Stimulated activated CD4-positive, alpha-beta T cell treated with anti-CD3 and anti-CD28 coated beads, Interleukin-4, amount 100 ng/mL, for 4 hours (primary cell): ENCODE results near the gene FAM174A.
"Not testable (repeated sequence)": the region's sequence is repeated elsewhere in the genome, so short reads cannot be mapped to it uniquely, and the experiment has no call there.

Experiments
- DNase-seq, 2 experiments: peaks; one replicate each; pipeline ENCODE4 v3.0.0-alpha.2; 2020

FAM174A gene

DNA sequence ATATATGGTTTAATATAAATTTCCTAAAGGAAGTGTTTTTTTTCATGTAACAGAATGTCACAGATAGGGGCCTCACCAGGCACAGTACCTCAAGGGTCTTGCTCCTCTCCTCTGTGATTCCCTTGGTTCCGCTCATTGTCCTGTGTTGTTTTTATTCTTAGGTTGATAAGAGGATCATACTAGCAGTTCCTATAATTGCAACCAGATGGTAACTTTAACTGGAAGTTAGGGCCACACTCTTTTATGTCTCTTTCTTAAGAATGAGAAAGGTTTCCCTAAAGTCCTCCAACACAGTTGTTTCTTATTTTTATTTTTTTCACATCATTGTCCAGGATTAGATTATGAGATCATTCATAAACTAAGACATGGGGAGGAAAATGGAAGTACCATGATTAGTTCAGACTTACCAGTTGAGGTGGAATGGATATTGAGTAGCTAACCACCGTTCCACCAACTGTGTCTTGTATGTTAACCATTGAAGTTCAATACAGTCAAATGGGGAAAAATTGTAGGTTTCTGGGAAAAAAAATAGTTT is 41.1 kb downstream of the FAM174A start:
- no peak for DNase-seq

DNA sequence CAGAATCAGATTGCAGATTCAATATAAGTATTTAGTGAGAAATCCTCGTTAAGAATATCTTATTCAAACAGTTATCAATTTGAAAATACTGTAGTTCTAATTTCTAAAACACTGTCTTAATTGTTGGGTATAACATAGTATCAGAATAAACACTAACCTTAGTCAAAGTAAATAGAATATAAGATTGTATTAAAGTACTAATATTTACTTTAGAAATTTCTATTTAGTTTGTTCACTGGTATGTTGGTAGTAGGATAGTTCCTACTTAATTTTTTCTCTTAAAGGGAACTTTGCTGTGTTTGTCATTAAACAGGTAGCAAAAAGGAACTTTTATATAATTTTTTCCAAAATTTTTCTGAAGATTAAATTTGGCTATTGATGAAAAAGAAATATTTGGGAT is 42.3 kb downstream of the FAM174A start:
- DNase-seq, result no peak

DNA sequence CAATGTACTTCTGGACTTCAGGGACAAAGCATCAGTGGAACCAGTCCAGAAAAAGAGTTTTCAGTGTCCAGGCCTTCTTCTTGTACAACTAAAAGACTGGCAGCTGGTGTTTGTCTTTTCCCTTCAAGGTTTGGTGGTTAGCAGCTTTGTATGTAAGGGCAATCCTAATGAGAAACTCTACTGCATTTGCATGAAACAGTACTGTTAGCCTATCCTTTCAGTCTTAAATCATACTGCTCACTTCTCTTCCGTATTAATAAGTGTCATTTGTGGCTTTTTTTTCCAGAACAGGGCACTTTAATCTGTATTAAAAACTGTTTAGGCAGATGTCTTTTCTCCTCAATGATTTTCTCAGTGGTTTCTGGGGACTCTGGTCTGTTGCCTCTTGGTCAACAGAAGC is 48.9 kb downstream of the FAM174A start:
- DNase-seq, result no peak

DNA sequence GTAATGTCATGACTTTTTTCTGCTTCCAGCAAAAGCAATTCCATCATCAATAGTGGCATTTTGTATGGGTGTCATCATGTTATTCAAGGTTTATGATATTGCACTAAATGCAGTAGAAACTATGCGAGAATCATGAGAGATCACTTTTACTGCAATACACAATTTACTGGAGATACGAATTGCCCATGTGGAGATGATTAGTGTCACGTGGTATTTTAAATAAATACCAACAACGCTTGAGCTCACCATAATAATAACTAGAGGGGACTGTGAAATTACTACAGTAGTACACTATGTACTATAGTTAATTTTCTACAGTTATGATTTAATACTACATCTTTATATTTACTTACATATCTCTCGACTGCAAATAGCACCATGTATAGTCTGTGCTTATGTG is 49.7 kb downstream of the FAM174A start:
- no peak for DNase-seq

DNA sequence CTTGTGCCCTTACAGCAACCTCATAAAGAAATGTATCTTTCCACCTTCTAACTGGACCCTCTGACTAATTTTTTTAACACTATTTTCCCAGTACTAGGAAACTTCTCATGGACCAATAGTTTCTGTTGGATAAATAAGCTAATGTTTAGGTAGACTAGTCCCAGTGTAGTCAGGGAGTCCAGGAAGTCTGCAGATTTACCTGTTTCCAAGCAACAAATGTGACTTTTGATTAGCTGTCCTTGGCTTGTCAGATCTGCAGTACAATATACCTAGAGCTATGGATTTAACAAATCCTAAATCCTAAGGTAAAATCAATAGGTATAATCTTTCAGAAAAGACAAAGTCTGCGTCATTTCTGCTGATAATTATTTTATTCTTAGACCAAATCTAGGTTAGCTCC is 55.7 kb downstream of the FAM174A start:
- DNase-seq, result no peak

DNA sequence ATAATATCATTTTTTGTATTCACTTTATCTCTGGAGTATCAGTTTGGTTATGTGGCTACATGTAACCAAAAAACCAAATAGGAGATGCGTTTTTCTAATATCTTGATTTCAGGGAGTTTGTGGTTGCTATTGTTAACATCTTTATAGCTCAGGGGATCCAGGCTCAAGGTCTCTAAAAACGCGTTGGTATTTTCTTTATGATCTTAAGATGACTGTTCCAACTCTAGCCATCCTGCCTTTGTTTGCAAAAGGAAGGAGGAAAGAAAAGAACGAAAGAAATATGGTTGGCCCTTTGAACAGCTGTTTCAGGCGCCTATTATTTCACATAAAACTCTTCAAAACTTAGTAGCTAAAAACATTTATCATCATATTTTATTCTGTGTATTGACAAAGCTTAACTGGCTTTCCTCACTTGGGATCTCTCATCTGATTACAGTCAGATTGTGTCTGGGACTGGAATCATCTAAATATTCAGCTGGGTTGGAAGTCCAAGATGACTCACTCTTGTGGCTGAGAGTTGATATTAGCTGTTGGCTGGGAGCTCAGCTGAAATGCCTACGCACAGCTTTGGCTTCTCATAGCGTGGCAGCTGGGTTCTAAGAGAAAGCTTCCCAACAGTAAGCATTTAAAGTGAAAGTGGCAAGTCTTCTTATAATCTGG is 60.1 kb downstream of the FAM174A start:
- no peak for DNase-seq

DNA sequence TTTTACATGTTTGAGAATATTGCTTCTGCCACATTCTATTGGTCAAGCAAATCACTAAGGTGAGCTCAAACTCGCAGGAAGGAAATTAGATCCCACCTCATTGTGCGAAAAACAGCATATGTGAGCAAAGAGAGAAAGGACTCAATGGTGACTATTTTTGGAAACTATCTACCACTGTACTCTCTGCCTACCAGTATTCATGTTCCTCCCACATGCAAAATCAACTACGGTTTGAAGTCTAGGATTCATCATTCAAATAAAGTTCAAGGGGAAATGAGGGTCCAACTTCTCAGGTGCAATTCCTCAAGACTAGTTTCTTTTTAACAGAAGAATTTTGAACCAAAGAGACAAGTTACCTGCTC is 60.6 kb downstream of the FAM174A start:
- DNase-seq, result no peak

DNA sequence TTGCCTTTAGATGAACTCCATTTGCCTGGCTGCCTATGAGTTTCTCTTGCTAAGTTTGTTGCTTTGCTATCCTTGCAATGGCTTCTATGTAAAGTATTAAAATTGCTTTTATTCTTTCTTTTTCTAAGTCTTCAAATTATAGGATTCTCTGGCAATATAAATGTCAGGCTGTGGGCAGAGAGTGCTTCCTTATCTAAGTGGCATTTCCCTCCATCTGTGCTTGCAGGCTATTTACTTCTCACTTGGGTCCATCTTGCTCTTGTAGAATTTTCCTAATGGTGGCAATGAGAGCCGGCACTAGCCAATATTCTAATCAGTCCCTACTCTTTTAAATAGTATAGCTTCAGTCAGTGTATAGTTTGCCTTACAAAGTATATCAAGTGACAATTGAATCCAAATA is 63.3 kb downstream of the FAM174A start:
- no peak for DNase-seq

DNA sequence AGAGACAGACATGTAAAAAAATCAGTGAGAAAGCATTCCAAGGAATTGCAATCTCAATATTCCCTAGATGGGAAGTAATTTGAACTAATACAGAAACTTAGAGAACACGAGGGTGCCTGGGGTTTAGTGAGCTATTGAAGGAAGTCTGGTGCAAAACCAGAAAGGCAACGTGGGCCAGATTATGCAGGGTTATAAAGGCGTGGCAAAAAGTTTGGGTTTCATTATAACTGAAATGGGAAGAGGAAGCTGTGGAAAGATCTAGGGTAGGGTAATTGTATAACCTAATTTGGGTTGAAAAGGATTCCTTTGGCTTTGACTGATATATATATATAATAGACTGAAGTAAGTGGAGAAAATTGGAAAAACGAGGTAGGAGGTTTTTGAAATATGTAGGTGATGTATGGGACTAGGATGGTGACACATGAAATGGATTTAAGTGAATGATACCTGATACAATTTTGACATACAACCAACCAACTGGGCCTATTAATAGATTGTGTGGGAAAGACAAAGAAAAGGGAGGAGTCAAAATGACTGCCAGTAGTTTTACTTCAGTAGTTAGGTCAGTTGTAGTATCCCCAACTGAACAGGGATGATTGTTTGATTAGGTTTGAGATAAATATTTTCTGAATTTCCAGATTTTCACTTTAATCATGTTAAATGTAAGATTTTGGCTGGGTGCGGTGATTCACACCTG is 65.3 kb downstream of the FAM174A start:
- no peak for DNase-seq

DNA sequence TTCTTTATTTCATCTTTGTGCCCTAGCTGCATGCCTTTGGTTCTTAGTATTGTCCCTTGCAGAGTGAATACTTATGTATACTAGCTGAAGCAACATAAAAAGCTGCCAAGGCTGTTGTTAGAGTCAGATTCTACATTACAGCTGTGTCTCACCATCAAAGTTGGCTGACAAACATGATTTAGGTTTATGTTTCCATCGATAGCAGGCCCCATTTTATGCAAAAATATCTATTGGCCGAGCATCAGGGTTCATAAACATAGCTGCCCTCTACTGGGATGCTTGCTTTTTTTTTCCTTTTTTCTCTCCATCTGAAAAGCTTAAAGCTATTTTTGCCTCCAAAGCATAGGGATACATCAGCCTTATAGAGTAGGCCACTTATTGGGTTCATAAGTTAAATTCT is 68.0 kb downstream of the FAM174A start:
- no peak for DNase-seq

DNA sequence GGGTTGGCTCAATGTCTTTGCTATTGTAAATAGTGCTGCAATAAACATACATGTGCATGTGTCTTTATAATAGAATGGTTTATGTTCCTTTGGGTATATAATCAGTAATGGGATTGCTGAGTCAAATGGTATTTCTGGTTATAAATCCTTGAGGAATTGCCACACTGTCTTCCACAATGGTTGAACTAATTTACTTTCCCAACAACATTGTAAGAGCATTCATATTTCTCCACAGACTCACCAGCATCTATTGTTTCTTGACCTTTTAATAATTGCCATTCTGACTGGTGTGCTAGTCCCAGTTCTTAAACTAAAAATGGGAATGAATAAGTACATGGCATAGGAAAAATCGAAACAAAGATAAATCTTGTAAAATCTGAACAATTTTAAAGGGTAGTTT is 68.8 kb downstream of the FAM174A start:
- DNase-seq, result not testable (repeated sequence)

DNA sequence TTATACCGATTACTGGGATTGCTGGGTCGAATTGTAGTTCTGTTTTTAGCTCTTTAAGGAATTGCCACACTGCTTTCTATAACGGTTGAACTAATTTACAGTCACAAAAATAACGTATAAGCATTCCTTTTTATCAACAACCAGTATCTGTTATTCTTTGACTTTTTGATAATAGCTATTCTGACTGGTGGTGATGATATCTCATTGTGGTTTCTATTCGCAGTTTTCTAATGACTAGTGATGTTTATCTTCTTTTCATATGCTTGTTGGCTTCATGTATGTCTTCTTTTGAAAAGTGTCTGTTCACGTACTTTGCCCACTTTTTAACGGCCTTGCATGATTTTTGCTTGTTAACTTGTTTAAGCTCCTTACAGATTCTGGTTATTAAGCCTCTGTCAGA is 74.4 kb downstream of the FAM174A start:
- DNase-seq, result no peak

DNA sequence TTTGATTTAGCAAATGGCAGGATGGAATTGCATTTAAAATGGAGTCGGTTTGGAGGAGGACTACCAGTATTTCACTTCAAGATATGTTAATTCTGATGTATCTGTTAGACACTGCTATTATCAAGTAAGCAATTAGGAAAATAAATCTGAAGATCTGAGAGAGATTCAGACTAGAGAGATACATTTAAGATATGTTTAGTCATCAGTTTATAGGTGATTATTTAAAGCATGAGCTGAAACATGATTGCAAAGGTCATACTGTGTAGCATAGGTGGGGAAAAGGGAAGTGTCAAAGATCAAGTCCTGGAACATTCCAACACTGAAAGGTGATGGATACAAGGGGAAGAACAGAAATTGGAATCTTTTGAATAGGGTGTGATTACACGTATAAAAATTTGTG is 79.1 kb downstream of the FAM174A start:
- no peak for DNase-seq

DNA sequence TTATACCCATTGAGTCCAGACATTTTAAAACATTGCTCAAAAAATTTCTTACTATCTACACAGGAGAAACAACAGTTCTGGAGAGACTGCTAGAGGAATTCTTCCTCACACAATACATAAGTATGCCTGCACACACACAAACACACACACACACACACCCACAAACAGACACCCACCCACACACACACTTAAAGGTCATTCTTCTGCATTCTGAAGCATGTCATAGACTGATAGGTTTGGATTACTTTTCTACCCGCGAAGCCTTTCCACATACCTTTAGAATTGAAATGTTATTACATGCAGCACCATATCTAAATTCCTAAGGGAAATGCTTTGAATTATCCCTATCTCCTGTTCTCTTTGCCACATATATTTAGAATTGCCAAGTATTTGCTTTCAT is 80.2 kb downstream of the FAM174A start:
- no peak for DNase-seq

DNA sequence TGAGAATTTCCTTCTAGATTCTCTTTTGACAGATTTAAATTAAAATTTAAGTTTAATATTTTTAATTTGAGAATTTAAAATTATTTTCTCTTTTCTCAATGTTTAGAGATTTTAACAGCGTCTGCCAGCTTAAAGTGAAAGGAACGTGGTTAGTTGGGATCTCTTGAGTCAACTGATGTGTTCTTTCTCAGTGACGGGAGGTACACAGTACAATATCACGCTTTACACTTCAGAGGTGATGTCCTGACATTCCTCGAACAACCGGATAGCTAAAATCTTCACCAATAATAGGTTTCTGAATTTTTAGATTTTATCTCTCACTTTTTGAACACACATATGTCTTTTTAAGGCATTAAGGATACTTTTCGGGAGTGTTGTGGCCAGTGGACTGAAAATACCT is 81.1 kb downstream of the FAM174A start:
- no peak for DNase-seq

DNA sequence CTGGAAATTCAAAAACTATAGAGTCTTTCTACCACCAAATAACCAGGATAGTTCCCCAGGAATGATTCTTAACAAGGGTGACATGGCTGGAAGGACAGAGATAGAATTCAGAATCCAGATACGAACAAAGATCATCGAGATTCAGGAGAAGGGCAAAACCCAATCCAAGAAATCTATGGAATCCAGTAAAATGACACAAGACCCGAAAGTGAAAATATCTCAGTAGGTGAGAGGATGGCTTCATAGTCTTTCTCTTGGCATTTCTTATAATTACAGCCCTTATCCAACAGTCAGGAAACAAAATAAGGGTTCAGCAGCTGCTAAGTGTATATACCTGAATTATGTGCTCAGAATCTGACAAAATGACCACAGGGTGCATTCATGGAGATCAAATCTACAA is 81.8 kb downstream of the FAM174A start:
- DNase-seq, result no peak

DNA sequence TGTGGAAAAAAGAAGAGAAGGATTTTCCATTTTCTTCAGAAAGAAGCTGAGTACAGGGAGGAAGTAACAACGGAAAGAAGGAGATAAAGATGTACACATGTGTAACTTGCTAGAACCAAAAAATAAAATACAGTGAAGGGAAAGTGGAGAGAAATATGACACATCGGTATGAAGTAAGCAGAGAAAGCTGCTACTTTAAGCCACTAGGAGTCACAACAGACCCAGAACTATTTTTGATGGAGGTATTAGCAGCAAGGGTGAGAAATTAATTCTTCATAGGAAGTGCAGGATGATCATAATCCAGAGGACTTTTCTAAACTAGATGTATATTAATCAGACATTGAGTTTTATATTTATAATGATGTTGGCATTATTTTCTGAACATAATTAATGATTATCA is 88.5 kb downstream of the FAM174A start:
- no peak for DNase-seq

DNA sequence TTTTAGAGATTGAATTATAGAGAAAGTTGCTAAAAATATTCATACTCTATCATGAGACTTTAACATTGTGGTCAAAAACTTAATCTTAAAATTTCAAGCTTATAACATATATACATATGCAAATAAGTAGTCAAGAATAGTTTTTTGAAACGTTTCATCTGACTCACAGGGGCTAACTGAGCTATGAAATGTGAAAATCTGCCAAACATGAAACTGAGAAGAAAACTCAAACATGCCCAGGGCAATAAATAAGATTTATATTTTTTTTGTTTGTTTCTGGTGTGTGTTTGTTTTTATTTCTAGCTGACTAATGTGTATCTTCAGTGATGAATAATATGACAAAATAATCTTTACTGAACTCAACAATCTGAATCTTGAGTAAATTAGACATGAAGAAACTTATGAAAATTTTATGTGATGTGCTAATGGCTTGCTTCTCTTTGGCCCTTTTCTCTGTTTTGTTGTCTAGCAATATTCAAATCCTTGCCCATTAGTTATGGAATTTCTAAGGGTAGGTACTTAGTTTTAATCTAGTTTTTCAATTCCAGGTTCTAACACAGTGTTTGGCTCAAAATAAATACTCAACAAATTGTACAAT is 99.9 kb downstream of the FAM174A start:
- DNase-seq, result no peak
